Ectodermal cell (in vitro differentiated cells): ENCODE data around the gene FOXC1.

ENCODE experiments used
- H3K27ac ChIP-seq: 2 replicates; pipeline ENCODE4 v1.7.0; 2013; ENCODE audit warnings: mild to moderate bottlenecking, low read depth, low read length; ENCODE audit not compliant: insufficient read depth, poor library complexity, severe bottlenecking
- H3K27me3 ChIP-seq: 2 replicates; pipeline ENCODE4 v1.7.0; 2013; ENCODE audit warnings: mild to moderate bottlenecking, low read length; ENCODE audit not compliant: insufficient read depth, control insufficient read depth, poor library complexity, severe bottlenecking
- H3K36me3 ChIP-seq: one replicate; pipeline ENCODE4 v1.7.0; 2013; ENCODE audit warnings: low read length; ENCODE audit not compliant: control insufficient read depth, insufficient read depth
- H3K4me1 ChIP-seq: one replicate; pipeline ENCODE4 v1.7.0; 2013; ENCODE audit warnings: low read length; ENCODE audit not compliant: control insufficient read depth, insufficient read depth
- H3K4me3 ChIP-seq: 2 replicates; pipeline ENCODE4 v1.7.0; 2013; ENCODE audit warnings: low read depth, low read length, control low read depth; ENCODE audit not compliant: insufficient read depth
- H3K9me3 ChIP-seq: 2 replicates; pipeline ENCODE4 v1.7.0; 2013; ENCODE audit warnings: mild to moderate bottlenecking, low read length, moderate library complexity; ENCODE audit not compliant: control insufficient read depth
- WGBS, 2 experiments: methylation state at CpG; one replicate each; pipeline ENCODE4 v1.1.7; 2013; ENCODE audit warnings: missing lambda C conversion rate in 2 of 2; 5-methylcytosine and 5-hydroxymethylcytosine counted together

FOXC1 gene

DNA sequence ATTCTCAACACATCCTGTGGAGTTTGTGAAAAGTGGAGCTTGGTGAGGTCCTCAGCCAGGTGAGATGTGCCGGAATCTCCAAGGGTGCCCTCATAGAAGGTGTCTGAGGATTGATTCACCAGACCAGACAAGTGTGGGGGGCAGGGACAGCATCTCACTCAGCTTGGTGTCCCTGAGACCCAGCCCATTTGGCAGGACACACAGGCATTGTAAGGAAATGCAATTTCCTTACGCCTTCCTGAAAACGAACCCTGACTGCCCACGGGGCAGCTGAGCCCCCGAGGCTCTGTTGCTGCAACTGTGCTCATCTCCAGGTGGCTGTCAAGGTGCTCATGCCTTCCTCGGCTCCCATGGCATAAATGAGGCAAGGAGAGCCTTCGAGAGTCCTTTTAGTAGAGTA is 33.4 kb downstream of the FOXC1 start:
- 82 to 86% methylated on average over 7 of the region's 7 CpGs for WGBS, 2 experiments

GRCh38 chr6:1643830-1644445 is 34.2 kb downstream of the FOXC1 start:
- Histone ChIP-seq H3K4me1 (peaks cover 12% of the 10 kb centered on the region), H3K36me3 (no peaks in the 10 kb centered on the region), H3K9me3 (no peaks in the 10 kb centered on the region), H3K27me3 (no peaks in the 10 kb centered on the region), H3K4me3 (no peak overlapping the region), H3K27ac (no peak overlapping the region)
- WGBS, 2 experiments = 70 to 72% methylated on average over 18 of the region's 18 CpGs

More for the DNA sequence above, 33.4 kb downstream of the FOXC1 start:
- no peaks in the 10 kb centered on the region for H3K36me3 ChIP-seq
- peaks cover 12% of the 10 kb centered on the region for H3K4me1 ChIP-seq
- H3K9me3 ChIP-seq = no peaks in the 10 kb centered on the region
- H3K27ac ChIP-seq = no peak overlapping the region
- no peaks in the 10 kb centered on the region for H3K27me3 ChIP-seq
- no peak overlapping the region for H3K4me3 ChIP-seq

DNA sequence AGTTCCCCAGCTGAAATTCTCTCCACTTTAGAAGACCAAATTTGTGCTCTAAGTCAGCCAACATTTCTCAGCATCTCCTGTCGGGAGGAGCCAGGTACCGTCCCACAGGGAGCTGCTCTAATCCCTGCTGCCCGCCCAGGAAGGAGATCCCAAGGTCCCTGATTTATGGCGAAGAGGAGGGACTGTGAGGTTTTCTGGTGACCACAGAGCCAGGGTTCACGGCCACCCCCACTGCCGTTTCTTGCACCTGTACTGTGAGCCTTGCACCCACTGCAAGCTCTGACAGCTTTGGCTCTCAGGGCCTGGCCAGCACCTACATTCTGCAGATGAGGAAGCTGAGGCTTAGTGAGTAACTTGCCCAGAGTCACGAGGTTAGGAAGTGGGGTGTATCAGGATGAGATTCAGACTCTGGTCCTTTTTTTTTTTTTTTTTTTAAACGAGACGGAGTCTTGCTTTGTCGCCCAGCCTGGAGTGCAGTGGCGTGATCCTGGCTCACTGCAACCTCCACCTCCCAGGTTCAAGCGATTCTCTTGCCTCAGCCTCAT is 34.9 kb downstream of the FOXC1 start:
- H3K9me3 ChIP-seq = no peaks in the 10 kb centered on the region
- H3K4me1 ChIP-seq = peaks cover 12% of the 10 kb centered on the region
- WGBS, 2 experiments = 86 to 89% methylated on average over 12 of the region's 12 CpGs
- no peak overlapping the region for H3K4me3 ChIP-seq
- no peaks in the 10 kb centered on the region for H3K27me3 ChIP-seq
- H3K36me3 ChIP-seq = no peaks in the 10 kb centered on the region
- no peak overlapping the region for H3K27ac ChIP-seq

DNA sequence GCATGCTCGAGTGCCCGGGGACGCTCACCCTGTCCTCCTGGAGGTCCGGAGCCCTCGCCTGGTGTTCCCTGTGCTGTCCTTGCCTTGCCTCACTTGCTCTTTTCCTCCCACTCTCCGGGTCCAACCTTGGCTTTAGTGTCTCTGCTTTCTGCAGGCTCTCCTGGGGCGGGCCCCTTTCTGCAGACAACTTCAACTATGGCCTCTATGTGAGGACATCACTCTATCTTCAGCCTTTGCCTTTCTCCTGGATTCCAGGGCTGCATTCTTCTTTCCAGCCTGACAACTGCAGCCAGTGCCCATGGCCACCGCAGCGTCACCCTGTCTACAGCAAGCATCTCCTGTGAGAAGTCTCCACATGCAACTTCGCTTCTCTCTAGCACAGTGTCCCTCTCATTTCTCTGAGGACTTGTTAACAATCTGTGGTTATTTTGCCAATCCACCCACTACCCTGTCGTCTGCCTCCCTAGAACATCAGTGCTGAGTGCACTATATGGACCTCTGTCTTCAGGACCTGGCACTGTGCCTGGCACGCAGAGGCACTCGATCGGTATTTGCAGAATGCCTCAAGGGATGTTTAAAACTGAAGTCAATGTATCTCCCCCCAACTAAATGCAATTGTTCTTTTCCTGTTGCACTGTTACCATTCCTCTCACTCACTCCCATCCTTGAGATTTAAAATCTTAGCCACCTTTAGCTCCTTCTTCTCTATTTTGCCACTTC is 35.9 kb downstream of the FOXC1 start:
- Histone ChIP-seq H3K27me3 (no peaks in the 10 kb centered on the region), H3K4me3 (no peak overlapping the region), H3K9me3 (no peaks in the 10 kb centered on the region), H3K27ac (no peak overlapping the region), H3K4me1 (peaks cover 12% of the 10 kb centered on the region), H3K36me3 (no peaks in the 10 kb centered on the region)
- WGBS, 2 experiments = 94 to 95% methylated on average over 14 of the region's 14 CpGs

GRCh38 chr6:1651362-1651761 is 41.6 kb downstream of the FOXC1 start:
- WGBS, 2 experiments = 96 to 98% methylated on average over 3 of the region's 3 CpGs

DNA sequence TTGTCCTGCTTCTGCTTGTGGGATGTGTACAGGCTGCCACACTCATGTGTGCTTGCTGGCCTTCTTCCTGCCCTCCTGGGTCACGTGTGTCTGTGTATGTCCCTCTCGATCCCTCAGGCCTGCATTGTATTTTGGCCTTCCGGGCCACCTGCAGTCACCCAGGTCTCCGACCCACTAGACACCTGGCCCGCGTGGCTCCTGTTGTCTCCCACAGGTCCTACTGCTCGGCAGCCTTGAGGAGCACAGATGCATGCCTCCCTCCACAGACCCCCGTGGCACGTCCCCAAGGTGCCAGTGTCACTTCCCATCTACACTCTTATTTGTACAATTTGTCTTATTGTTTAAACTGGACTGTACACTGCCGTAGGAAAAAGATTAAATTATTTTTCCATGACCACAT is 43.1 kb downstream of the FOXC1 start:
- WGBS, 2 experiments = 93 to 94% methylated on average over 10 of the region's 10 CpGs
- Histone ChIP-seq H3K36me3 (no peaks in the 10 kb centered on the region), H3K4me3 (no peak overlapping the region), H3K27ac (no peak overlapping the region), H3K4me1 (no peaks in the 10 kb centered on the region), H3K9me3 (no peaks in the 10 kb centered on the region), H3K27me3 (no peaks in the 10 kb centered on the region)

More at GRCh38 chr6:1651362-1651761, 41.6 kb downstream of the FOXC1 start:
- Histone ChIP-seq H3K4me1 (no peaks in the 10 kb centered on the region), H3K27ac (no peak overlapping the region), H3K4me3 (no peak overlapping the region), H3K27me3 (no peaks in the 10 kb centered on the region), H3K36me3 (no peaks in the 10 kb centered on the region), H3K9me3 (no peaks in the 10 kb centered on the region)

DNA sequence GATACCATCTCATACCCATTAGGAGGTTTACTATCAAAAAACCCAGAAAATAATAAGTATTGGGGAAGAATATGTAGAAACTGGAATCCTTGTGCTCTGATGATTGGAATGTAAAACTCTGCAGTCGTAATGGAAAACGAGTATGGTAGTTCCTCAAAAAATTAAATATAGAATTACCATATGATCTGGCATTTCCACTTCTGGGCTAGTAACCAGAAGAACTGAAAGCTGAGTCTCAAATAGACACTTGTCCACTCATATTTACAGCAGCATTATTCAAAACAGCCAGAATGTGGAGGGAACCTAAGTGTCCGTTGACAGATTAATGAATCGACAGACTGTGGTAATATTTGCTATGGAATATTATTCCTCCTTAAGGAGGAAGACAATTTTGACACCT is 44.3 kb downstream of the FOXC1 start:
- H3K9me3 ChIP-seq = no peaks in the 10 kb centered on the region
- 99 to 100% methylated on average over 4 of the region's 4 CpGs for WGBS, 2 experiments
- no peak overlapping the region for H3K27ac ChIP-seq
- no peaks in the 10 kb centered on the region for H3K4me1 ChIP-seq
- no peak overlapping the region for H3K4me3 ChIP-seq
- H3K36me3 ChIP-seq = no peaks in the 10 kb centered on the region
- H3K27me3 ChIP-seq = no peaks in the 10 kb centered on the region

- Histone ChIP-seq H3K9me3 (no peaks in the 10 kb centered on the region), H3K4me3 (no peak overlapping the region), H3K27me3 (no peaks in the 10 kb centered on the region), H3K4me1 (no peaks in the 10 kb centered on the region), H3K27ac (no peak overlapping the region), H3K36me3 (no peaks in the 10 kb centered on the region)
- WGBS, 2 experiments = 89% methylated on average over 13 of the region's 13 CpGs
Observed at GRCh38 chr6:1657116-1657770, 47.5 kb downstream of the FOXC1 start.

- Histone ChIP-seq H3K27me3 (no peaks in the 10 kb centered on the region), H3K4me3 (no peak overlapping the region), H3K9me3 (no peaks in the 10 kb centered on the region), H3K4me1 (no peaks in the 10 kb centered on the region), H3K27ac (no peak overlapping the region), H3K36me3 (no peaks in the 10 kb centered on the region)
- 80 to 84% methylated on average over 7 of the region's 7 CpGs for WGBS, 2 experiments
Observed at GRCh38 chr6:1657771-1658165, 48.1 kb downstream of the FOXC1 start.
